Measurements from ENCODE around the gene KLHL22.

- TF ChIP-seq, protein P1, sequence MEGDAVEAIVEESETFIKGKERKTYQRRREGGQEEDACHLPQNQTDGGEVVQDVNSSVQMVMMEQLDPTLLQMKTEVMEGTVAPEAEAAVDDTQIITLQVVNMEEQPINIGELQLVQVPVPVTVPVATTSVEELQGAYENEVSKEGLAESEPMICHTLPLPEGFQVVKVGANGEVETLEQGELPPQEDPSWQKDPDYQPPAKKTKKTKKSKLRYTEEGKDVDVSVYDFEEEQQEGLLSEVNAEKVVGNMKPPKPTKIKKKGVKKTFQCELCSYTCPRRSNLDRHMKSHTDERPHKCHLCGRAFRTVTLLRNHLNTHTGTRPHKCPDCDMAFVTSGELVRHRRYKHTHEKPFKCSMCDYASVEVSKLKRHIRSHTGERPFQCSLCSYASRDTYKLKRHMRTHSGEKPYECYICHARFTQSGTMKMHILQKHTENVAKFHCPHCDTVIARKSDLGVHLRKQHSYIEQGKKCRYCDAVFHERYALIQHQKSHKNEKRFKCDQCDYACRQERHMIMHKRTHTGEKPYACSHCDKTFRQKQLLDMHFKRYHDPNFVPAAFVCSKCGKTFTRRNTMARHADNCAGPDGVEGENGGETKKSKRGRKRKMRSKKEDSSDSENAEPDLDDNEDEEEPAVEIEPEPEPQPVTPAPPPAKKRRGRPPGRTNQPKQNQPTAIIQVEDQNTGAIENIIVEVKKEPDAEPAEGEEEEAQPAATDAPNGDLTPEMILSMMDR (conservative IDR thresholded peaks at IDR 0.05 in 1 of 2, IDR thresholded peaks at IDR 0.05 in 1 of 2; ENCODE audit: extremely low read depth in 1 of 2, insufficient read depth in 1 of 2, low read depth in 1 of 2, low read length in 2 of 2) = no peak
- no peak for TF ChIP-seq EZH2 (IDR thresholded peaks at IDR 0.05; ENCODE audit: borderline replicate concordance, low read length)
These were observed 19.2 kb upstream of the KLHL22 start for GRCh38 chr22:20514658-20515406.

Data from mammary epithelial cell (primary cell).